NCI-H1436 treated with DMSO at 0.1 percent for 48 hours (cell line): ENCODE results near the gene TSEN54.

Source experiments
- DNase-seq: peaks from one replicate; lab custom pipeline; 2025; lab: John Stamatoyannopoulos, UW

Gene TSEN54

GRCh38 chr17:75565618-75566017 lies 49.3 kb downstream of the TSEN54 start:
- DNase-seq, result no peak

- no peak for DNase-seq
Observed at GRCh38 chr17:75566416-75566815, 50.1 kb downstream of the TSEN54 start.

- no peak for DNase-seq
Observed at GRCh38 chr17:75566834-75567233, 50.5 kb downstream of the TSEN54 start.

- no peak for DNase-seq
Observed at GRCh38 chr17:75568412-75569255, 52.3 kb downstream of the TSEN54 start.

- no peak for DNase-seq
Observed at GRCh38 chr17:75570034-75570676, 53.8 kb downstream of the TSEN54 start.

GRCh38 chr17:75570772-75571171 lies 54.4 kb downstream of the TSEN54 start:
- no peak for DNase-seq

GRCh38 chr17:75571197-75571884 lies 55.0 kb downstream of the TSEN54 start:
- DNase-seq, result no peak

- DNase-seq, result no peak
Observed at GRCh38 chr17:75571885-75572215, 55.5 kb downstream of the TSEN54 start.

- no peak for DNase-seq
Observed at GRCh38 chr17:75572713-75573539, 56.6 kb downstream of the TSEN54 start.

- no peak for DNase-seq
Observed at GRCh38 chr17:75573540-75573957, 57.2 kb downstream of the TSEN54 start.

- no peak for DNase-seq
Observed at GRCh38 chr17:75573994-75574393, 57.7 kb downstream of the TSEN54 start.
